Stomach (tissue), 4 donors: ENCODE measurements around the gene STIM2.

Experiments used
- CTCF ChIP-seq, 7 experiments: fragments of 450-650 bp in 4 of 7; fragments of 200-600 bp in 3 of 7; sonication (generic) in 3 of 7; IDR thresholded peaks; one replicate each; pipeline ENCODE4 v1.5.1; 2016 to 2019; ENCODE audit warnings: antibody characterized with exemption in 7 of 7, control low read depth in 2 of 7, mild to moderate bottlenecking in 1 of 7
- POLR2A ChIP-seq, 4 donors: fragments of 450-650 bp; IDR thresholded peaks; one replicate each; pipeline ENCODE4 v1.6.1; 2016; ENCODE audit warnings: antibody characterized with exemption in 4 of 4, control low read depth in 2 of 4, mild to moderate bottlenecking in 1 of 4, moderate library complexity in 1 of 4

GRCh38 chr4:26823583-26823982 is 37.1 kb upstream of the STIM2 start:
- no peak for TF ChIP-seq CTCF (IDR thresholded peaks at IDR 0.05)
- no peak for TF ChIP-seq POLR2A (IDR thresholded peaks at IDR 0.05)
